HG02943 (cell line): Measurements from ENCODE around the gene KLHL35.

Experiments
- ATAC-seq: cut with Tn5 transposase; IDR thresholded peaks from one replicate; pipeline ENCODE4 v1.9.1; 2021; ENCODE audit warnings: mild to moderate bottlenecking, low read depth, moderate library complexity; ENCODE audit not compliant: unreplicated experiment

The KLHL35 gene

GRCh38 chr11:75443043-75443442 lies 10.0 kb upstream of the KLHL35 start:
- no peak for ATAC-seq

- ATAC-seq, result no peak
Measured at GRCh38 chr11:75442161-75442885, 9.3 kb upstream of the KLHL35 start.

DNA sequence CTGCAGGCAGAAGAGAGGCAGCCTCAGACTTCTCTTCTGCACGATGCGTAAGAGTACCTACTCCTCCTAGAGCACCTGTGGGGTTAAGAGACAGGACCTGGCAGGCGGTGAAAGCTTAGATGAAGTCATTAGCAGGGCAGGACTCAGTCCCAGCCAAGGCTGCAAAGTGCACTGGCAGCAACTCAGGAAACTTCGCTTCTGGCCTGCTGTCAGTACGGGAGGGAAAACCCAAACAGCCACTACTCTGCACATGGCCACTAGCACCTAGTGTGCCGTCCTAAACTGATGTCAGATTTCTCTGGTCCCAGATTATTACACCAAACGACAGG lies 8.8 kb upstream of the KLHL35 start:
- no peak for ATAC-seq

DNA sequence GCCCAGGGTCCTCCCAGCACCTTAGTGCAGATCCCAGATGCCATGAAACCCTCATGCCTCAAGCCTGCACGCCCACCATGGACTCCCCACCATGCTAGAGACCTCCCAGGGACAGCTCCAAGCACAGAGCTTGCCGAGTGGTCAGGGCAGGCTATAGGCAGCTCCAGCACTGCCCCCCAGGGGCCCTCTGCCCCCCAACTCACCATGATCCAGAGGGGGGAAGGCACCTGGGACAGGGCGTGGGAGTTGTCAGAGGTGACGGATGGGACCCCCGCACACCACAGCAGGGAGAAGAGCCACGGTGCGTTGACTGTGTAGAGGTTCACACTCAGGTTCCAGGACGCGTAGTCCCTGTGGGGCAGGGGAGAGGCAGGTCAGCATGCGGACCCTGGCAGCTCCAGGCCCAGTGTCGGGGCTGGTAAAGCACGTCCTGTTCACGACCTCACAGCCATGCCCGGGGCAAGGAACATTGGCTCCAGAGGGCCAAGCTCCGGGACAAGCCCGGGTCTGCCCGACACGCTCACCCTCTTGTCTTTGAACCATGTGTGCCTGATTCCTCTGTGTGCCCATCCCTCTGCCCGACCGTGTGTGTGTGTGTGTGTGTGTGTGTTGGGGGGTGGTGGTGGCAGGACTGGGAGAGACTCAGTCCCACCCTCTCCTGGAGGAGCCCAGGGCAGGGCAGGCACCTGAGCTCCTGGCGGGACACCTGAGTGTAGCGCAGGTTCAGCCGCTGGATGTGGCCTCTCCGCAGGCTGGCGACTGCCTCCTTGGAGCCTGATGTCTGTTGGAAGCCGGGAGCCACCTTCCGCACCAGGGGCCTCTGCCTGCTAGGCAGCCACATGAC lies 8.2 kb upstream of the KLHL35 start:
- ATAC-seq, result no peak

- ATAC-seq, result no peak
Measured at GRCh38 chr11:75439495-75440120, 6.6 kb upstream of the KLHL35 start.

GRCh38 chr11:75439026-75439425 lies 6.0 kb upstream of the KLHL35 start:
- ATAC-seq, result no peak

DNA sequence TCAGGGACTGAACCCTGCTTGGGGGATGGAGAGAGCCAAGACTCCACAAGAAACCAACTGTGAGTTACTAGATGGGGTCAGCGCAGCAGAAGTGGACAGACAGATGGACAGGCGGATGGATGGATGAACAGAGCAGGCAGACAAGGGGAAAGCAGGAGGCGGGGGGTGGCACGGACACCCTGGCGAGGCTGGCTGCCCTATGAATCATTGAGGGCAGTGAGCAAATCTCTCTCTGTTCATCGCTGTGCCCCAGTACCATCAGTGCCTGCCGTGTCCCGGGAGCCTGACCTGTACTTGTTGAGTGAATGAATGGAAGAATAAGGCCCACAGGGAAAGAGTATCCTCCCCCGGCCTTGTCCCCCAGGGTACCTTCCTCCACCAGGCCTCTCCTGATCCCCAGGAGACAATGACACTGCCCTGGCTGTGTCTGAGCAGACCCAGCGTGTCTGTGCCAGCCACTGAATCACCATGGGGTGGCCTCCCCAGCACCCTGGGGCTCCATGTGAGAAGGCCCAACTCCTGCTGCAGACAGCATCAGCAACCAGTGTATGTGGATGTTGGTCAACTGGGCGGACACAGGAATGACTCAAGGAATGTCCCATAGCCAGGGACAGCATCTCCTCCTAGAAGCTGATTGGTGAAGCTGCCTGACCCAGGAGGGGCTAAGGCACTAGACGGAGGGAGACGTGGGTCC lies 5.1 kb upstream of the KLHL35 start:
- ATAC-seq, result no peak

DNA sequence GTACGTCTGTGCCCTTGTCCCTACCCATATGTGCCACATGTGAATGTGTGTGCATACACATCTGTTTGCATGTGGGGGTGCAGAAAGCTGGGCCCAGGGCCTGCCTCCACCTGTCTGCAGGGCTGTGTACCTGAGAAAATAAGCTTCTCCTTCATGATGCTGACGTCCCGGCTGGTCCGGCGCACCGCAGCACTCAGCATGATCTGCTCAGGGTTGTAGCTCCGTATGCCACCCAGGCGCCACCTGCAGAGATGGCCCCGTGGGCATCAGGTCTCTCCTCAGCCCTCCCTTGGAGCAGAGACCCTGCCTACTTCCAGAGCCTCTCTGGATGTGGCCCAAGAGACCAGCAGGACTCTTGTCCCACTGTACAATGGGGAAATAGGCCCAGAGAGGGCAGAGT lies 3.8 kb upstream of the KLHL35 start:
- ATAC-seq, result no peak

DNA sequence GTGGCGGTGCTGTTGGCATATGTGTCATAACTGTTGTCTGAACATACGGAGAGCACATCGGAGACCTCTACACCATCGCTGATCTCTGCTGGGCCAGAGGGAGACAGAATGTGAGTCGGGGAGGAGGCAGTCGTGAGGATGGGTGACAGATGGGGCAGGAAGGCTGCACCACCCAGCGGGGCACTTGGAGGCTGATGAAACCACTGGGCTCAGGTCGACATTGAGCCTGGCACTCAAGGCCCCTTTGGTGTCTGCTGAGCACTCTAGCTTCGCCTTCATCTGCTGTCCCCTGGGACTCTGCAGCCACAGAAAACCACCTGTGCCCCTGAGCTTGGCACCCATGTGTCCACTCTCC lies 2.5 kb upstream of the KLHL35 start:
- ATAC-seq, result no peak

DNA sequence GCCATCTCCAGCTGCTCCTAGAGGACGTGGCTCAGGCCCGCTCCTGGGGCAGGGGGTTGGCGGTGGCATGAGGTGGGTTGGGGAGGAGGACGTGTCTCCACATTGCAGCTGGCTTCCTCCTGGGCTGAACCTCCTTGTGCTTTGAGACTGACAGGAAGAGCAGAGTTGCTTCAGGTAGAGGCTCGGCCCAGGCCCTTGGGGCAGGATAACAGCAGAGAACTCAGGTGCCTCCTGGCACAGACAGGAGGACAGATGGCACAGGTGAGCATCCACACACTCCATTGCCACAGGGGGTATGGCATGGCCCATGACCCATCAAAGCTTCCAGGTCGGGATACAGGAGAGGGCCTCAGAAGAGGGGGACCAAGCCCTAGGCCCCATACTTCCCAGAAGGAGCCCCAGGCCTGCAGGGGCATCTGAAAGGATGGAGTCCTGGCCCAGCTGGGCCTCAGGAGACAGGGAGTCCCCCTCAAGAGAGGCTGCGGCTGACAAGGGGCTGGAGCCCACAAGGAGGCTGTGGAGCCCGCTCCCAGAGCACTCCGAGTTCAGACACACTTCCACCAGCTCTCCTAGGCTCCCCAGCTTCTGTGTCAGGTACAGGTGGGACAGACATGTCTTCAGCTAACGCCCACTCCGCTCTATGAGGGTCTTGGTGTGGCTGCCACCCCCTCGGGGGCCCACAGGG lies 2.0 kb upstream of the KLHL35 start:
- ATAC-seq, result no peak

DNA sequence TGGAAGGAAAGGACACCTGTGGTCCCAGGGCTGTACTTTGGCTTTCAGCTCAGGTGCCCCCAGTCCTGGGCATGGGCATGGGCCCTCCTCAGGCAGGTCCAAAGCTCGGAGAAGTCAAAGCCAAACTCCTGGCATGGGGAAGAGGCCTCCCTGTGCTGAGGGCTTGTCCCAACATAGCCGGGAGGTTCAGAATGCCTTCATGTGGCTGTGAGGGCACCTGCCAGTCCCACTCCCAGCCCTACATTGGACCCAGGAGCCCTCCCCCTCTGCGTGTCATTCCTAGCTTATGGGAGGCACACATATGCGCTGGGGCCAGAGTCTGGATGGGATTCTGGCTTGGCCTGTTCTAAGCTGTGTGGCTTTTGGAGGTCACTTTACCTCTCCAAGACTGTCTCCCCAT lies 1.0 kb upstream of the KLHL35 start:
- no peak for ATAC-seq

DNA sequence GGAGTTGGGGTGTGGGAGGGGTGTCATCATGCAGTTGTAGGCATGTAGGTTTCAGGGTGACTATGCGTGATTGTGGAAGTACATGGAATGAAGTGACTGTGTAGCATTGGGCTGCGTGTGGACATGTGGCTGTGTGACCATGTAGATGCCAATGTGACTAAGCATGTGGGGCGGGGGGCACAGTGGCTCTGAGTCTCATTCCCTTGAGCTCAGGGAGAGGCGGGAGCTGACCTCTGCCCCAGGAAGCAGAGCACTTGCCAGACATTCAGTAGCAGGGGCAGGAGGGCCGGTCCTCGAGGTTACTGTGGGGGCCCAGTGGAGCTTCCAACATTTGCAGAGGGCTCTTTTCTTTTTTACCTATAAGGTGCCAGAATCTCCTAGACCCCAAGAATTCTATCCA lies 440 bp upstream of the KLHL35 start:
- no peak for ATAC-seq

DNA sequence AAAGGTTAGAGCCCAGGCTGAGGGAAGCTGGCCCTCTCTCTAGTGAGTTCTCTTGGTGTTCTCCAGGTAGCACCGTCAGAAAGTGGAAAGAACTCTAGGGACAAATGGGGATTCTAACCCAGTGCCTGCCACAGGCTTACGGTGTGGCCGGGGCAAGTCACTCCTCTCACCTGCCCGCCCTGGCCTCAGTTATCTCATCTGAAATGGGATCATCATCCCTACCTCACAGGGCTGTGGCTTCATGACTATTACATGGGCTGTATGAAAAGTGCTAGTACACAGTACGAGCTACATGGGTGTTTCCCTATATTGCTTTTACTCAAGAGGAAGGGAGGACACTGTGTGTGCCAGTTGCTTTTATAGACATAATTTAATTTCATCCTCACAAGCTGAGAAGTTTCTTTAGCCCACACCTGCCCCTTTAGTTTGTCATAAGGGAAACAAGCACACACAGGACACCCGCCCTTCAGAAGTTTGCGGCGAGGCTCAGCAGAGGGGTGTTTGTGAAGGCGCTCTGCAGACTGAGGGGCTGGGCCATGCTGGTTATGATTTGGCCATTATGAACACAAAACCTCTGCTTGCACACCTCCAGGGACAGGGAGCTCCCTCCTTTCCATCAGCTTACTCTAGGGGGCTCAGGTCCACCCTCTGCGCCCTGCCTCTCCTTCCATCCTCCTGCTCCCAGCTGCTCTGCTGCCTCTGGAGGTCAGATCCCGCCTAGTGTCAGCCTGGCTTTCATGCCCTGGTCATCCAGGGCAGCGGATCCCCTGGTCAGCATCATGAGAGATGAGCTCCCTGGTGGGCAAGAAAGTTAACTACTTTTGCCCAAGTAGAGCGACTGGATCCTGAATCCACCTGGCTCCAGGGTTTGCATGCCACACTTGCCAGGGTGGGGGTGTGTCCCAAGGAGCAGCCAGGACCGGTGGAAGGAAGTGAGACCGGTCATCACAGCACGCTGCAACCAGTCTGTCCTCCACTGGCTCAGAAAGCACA lies 1.2 kb downstream of the KLHL35 start:
- no peak for ATAC-seq

DNA sequence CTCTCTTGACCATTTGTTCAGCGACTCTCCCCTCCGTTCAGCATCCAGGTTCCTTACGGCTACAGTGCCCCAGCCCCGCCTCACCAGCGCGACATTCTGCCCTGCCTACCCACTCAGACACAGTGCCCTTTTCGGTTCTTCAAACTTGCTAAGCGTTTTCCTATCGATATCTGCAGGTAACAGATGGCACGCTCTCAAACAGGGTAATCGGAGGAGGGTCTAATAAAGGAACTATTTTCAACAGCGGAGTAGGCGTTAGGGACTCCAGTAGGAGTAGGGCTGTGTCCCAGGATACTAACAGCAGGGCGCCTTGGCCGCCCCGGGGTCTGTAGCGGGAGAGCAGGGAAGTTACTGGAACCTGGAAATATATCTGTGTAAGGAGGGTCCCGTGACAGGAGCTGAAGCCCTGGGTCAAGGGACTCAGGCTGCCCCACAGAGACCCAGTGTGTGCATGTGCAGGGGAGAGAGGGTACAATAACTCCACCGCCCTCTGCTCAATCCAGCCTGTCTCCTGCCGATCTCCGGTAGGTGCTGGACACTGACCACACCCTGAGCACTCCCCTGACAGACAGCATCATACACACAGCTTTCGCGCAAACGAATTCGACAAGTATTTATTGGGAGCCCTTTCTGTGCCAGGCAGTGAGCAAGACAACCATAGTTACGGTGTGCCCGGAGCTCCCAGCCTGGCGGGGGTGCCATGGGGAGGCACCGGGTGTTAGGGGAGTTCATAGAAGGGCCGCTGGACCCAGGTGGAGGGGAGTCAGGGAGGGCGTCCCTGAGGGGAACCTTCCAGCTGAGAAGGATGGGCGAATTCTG lies 2.1 kb downstream of the KLHL35 start:
- ATAC-seq, result no peak

- ATAC-seq, result no peak
Measured at GRCh38 chr11:75429902-75430713, 2.9 kb downstream of the KLHL35 start.

GRCh38 chr11:75429641-75429901 lies 3.4 kb downstream of the KLHL35 start:
- no peak for ATAC-seq

- ATAC-seq, result no peak
Measured at GRCh38 chr11:75428989-75429640, 3.9 kb downstream of the KLHL35 start.
